Measurements from ENCODE around the gene PI4K2B. TPM values are rescaled to one million over a fixed set of nuclear protein-coding genes. Genes with fewer than 3 reads are reported as not detected.
"Not testable (repeated sequence)": the region's sequence is repeated elsewhere in the genome, so short reads cannot be mapped to it uniquely, and the experiment has no call there.

PI4K2B gene
- 10 to 100 TPM; 12.4 to 18.1 (median 16.7) TPM for polyA plus RNA-seq (ENCODE audit: insufficient read length in 3 of 3)
- long read RNA-seq, donor 1, partial matches to known transcripts = 0 of 2 reads
- long read RNA-seq, donor 1, other reads (novel, unspliced or antisense) = 0 of 2 reads
- long read RNA-seq, donor 2, partial matches to known transcripts = 0 of 1 reads
- long read RNA-seq, donor 2, other reads (novel, unspliced or antisense) = 0 of 1 reads
- long read RNA-seq, donor 3, partial matches to known transcripts = 0 of 3 reads
- long read RNA-seq, donor 3, other reads (novel, unspliced or antisense) = 0 of 3 reads
- long read RNA-seq, donor 4 = 0 reads
- long read RNA-seq, donor 5 = 0 reads
- long read RNA-seq, donor 6, transcript PI4K2B-201 (10 exons, 3,540 nt) = major isoform, 5 of 5 reads
- long read RNA-seq, donor 6, partial matches to known transcripts = 0 of 5 reads
- long read RNA-seq, donor 6, other reads (novel, unspliced or antisense) = 0 of 5 reads
- long read RNA-seq, donor 7, partial matches to known transcripts = 0 of 4 reads
- long read RNA-seq, donor 7, other reads (novel, unspliced or antisense) = 0 of 4 reads
- long read RNA-seq, donor 8 = 0 reads
- long read RNA-seq, donor 9, transcript PI4K2B-201 (10 exons, 3,540 nt) = major isoform, 7 of 7 reads
- long read RNA-seq, donor 9, partial matches to known transcripts = 0 of 7 reads
- long read RNA-seq, donor 9, other reads (novel, unspliced or antisense) = 0 of 7 reads
- long read RNA-seq, donor 10, partial matches to known transcripts = 0 of 1 reads
- long read RNA-seq, donor 10, other reads (novel, unspliced or antisense) = 0 of 1 reads
- long read RNA-seq, donor 11, partial matches to known transcripts = 0 of 2 reads
- long read RNA-seq, donor 11, other reads (novel, unspliced or antisense) = 0 of 2 reads
- long read RNA-seq, donor 12, partial matches to known transcripts = 0 of 2 reads
- long read RNA-seq, donor 12, other reads (novel, unspliced or antisense) = 0 of 2 reads
- long read RNA-seq, donor 13, partial matches to known transcripts = 0 of 2 reads
- long read RNA-seq, donor 13, other reads (novel, unspliced or antisense) = 0 of 2 reads
- long read RNA-seq, donor 14, transcript PI4K2B-201 (10 exons, 3,540 nt) = major isoform, 8 of 8 reads
- long read RNA-seq, donor 14, partial matches to known transcripts = 0 of 8 reads
- long read RNA-seq, donor 14, other reads (novel, unspliced or antisense) = 0 of 8 reads
- long read RNA-seq, donor 15, transcript PI4K2B-201 (10 exons, 3,540 nt) = major isoform, 10 of 10 reads
- long read RNA-seq, donor 15, partial matches to known transcripts = 0 of 10 reads
- long read RNA-seq, donor 15, other reads (novel, unspliced or antisense) = 0 of 10 reads
- long read RNA-seq, donor 16, partial matches to known transcripts = 0 of 4 reads
- long read RNA-seq, donor 16, other reads (novel, unspliced or antisense) = 0 of 4 reads

- peak; percentile 85 for DNase-seq
These were observed at the start of gene PI4K2B for GRCh38 chr4:25233737-25234389. TSS of gene PI4K2B (plus strand) at chr4:25234033. CDS start at chr4:25234164, 131 bp downstream.

GRCh38 chr4:25184056-25184455 lies 49.8 kb upstream of the PI4K2B start:
- no peak for DNase-seq

GRCh38 chr4:25190407-25190806 lies 43.4 kb upstream of the PI4K2B start:
- no peak for DNase-seq

- DNase-seq = no peak
These were observed 35.1 kb upstream of the PI4K2B start for GRCh38 chr4:25198713-25199112.

GRCh38 chr4:25207997-25208396 lies 25.8 kb upstream of the PI4K2B start:
- DNase-seq = no peak

GRCh38 chr4:25209702-25210101 lies 24.1 kb upstream of the PI4K2B start:
- no peak for DNase-seq

- DNase-seq = no peak
These were observed 22.1 kb upstream of the PI4K2B start for GRCh38 chr4:25211721-25212120.

- no peak for DNase-seq
These were observed 21.0 kb upstream of the PI4K2B start for GRCh38 chr4:25212822-25213221.

- DNase-seq = no peak
These were observed 20.4 kb upstream of the PI4K2B start for GRCh38 chr4:25213347-25213979.

GRCh38 chr4:25214750-25215149 lies 19.1 kb upstream of the PI4K2B start:
- not testable (repeated sequence) for DNase-seq

GRCh38 chr4:25215511-25215910 lies 18.3 kb upstream of the PI4K2B start:
- DNase-seq = no peak

- no peak for DNase-seq
These were observed 12.5 kb upstream of the PI4K2B start for GRCh38 chr4:25221377-25221776.

GRCh38 chr4:25223802-25224375 lies 9.9 kb upstream of the PI4K2B start:
- DNase-seq = peak; percentile 23

- DNase-seq = no peak
These were observed 4.0 kb upstream of the PI4K2B start for GRCh38 chr4:25229804-25230203.

GRCh38 chr4:25233194-25233593 lies 639 bp upstream of the PI4K2B start:
- DNase-seq = no peak

- peak; percentile 72 for DNase-seq
These were observed 847 bp downstream of the PI4K2B start for GRCh38 chr4:25234390-25235370.

- no peak for DNase-seq
These were observed 1.6 kb downstream of the PI4K2B start for GRCh38 chr4:25235401-25235800.

- DNase-seq = not testable (repeated sequence)
These were observed 2.2 kb downstream of the PI4K2B start for GRCh38 chr4:25236030-25236429.

GRCh38 chr4:25236971-25237370 lies 3.1 kb downstream of the PI4K2B start:
- DNase-seq = no peak
